ENCODE measurements around the gene ARHGEF1.

The ARHGEF1 gene

DNA sequence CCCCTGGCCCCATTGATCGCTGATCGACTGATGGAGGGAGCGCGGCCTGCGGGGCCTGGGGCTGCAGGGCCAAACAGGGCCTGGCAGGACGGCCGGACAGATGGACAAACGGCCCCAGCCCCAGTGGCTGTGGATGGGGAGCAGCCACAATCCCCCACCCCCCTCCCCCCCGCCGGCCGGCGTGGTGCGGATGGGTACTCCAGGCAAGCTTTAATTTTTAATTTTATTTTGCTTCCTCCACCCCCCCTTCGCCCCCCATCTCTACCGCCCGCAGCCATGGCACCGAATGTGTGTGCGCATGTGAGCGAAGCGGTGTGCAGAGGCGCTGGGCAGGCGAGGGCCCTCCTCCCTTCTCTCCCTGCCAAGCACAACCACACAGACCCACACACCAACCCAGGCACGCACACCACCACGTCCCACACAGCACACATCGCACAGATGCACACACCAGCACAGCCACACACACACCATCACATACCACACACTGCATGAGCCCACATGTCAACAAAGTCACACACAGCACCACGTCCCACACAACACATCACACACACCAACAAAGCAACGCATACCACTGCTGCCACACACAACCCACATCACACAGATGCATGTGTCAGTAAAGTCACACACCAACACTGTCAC, 32.9 kb downstream of the ARHGEF1 start:
- in situ Hi-C loops (cut with MboI; ENCODE audit: low sequenced_read_pairs): no loop called here

DNA sequence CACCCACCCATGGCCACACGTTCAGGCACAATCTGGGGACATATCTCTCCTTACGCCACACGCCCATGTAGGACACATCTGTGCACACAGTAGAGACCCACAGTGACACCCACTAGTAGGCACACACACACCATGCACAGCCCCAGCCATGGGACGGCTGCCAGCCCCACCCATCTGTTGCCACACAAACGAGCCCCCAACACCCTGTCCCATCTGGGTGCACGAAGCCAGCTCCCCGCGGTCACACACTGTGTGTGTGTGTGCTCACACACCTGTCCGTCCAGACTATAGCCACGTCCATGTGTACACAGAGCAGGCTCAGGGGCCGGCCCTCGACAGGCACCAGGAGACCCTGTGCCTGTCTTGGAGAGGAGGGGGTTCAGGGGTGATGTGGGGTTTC, 34.7 kb downstream of the ARHGEF1 start:
- in situ Hi-C loops (cut with MboI; ENCODE audit: low sequenced_read_pairs): no loop called here

DNA sequence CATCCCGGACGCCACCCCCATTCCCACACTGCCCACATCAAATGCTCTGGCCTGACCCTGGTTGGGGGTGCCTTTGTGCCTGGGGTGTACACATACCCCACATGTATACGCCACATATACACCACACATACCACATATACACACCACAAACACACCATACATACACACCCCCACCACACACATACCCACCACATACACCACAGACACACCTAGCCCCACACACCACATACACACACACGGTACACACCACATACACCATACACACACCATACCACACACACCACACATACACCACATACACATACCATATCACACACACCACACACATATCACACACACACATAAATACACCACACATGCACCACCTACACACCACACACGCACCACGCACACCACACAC, 35.1 kb downstream of the ARHGEF1 start:
- in situ Hi-C loops (cut with MboI; ENCODE audit: low sequenced_read_pairs): no loop called here

DNA sequence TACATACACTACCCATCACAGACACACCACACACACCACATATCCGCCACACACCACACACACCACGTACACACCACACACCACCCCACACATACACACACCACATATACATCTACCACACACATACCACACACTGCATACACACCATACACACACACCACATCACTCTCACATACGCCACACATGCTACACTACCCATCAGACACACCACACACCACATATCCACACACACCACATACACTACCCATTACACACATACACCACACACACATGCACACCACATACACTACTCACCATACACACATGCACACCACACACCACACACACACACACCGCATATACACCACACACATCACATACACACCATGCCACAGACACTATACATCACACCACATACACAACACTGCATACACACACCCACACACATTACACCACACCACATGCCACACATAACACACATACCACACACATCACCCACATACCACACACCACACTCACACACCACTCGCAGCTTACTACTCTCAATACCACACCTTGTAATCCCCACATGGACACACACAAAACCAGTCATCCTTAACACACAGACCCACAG, 35.8 kb downstream of the ARHGEF1 start:
- in situ Hi-C loops (cut with MboI; ENCODE audit: low sequenced_read_pairs): no loop called here

DNA sequence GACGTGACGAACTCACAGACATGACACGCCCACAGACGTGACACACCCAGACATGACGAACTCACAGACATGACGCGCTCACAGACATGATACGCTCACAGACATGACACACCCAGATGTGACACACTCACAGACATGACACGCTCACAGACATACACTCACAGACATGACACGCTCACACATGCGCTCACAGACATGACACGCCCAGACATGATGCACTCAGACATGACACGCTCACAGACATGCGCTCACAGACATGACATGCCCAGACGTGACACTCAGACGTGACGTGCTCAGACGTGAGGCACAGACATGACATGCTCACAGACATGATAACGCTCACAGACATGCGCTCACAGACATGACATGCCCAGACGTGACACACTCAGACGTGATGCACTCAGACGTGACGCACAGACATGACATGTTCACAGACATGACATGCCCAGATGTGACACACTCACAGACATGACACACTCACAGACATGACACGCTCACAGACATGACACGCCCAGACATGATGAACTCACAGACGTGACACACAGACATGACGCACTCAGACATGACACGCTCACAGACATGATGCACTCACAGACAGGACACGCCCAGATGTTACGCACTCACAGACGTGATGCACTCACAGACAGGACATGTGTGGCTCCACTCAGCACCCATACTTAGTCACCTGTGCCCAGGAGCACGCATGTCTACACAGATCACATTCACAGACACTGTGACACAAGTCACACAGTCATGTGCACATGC, 37.1 kb downstream of the ARHGEF1 start:
- in situ Hi-C loops (cut with MboI; ENCODE audit: low sequenced_read_pairs): no loop called here

DNA sequence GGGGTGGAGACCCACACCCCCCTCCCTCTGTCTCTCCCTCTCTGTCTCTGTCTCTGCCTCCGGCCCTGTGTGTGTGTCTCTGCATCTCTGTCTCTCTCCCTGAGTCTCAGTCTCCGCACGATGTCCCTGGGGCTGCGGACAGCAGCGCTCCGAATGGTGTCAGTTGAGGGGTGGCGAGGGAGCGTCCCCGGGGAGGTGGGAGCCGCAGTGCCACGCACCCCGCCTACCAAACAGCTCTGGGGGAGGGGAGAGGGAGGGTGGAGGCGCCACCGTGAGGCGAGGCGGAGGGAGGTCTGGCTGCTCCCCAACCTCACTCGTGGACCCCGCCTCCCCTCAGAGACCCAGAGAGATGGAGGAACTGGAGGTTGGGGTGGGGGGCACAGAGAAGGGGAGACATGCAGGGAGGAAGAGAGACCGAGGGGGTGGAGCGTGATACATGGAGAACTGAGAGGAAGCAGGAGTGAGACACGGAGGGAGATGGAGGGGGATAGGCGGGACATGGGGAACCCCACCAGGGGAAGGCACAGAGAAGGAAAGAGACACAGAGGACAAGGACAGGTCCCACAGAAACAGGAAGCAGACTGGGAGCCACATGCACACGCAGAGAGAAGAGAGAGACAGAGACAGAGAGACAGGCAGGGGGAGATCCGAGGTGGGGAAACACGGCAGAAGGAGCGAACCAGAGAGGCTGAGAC, 38.0 kb downstream of the ARHGEF1 start:
- in situ Hi-C loops (cut with MboI; ENCODE audit: low sequenced_read_pairs): no loop called here

DNA sequence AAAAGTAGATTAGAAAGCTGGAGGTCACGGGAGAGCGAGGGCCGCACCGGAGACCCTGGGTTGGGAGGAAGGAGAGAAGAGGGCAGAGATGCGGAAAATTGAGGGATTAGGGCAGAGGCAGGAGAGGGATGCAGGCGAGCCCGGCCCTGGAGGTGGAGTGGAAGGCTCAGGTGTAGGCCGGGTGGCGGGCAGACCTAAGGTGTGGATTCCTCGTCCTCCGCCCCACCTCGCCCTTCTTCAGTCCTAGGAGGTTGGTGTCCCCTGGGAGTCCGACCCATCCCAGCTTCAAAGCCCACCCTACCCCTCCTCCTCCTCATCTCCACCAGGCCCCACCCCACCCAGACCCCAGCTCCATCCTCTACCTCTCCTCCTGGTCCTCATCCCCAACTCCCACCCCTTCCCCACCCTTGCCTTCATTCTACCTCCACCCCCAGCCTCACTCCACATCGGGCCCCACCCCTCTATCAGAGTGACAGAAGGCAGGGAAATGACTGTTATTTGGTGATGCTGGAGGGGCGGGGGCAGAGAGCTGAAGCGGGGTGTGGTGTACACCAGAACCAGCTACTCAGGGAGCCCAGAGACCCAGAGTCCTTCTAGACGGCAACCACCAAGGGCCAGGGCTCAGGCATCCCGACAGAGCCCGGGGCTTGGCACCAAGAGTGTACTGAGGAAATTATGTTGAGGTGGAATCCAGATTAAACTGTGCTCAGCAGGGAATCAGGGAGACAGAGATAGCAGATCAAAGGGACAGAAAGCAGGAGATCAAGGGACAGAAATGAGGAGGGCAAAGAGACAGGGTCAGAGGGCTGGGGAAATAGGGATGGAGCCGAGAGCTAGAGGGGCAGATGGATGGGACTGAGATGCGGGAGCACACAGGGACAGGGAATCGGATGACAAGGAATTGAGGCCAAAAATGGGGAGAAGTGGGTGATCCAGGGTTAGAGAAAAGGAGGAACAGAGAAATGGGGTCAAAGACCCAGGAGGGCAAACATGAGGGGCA, 38.9 kb downstream of the ARHGEF1 start:
- in situ Hi-C loops (cut with MboI; ENCODE audit: low sequenced_read_pairs): no loop called here

DNA sequence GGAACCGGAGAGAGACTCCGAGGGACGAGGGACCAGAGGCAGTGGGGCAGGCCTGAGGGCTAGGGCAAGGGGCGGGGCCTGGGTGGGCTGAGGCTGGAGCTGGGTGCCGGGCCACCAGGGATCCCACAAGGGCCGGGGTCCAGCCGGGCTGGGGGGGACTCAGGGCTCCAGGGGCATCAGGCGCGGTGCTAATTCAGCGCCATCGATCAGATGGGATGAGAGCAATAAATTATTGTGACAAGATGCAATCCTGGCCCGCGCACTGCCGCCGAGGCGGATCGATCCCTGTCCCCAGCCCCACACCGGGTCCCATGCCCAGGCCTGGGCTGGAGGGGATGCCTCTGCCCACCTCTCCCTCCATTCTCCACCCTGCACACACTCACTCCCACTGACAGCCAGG, 39.6 kb downstream of the ARHGEF1 start:
- in situ Hi-C loops (cut with MboI; ENCODE audit: low sequenced_read_pairs): no loop called here

DNA sequence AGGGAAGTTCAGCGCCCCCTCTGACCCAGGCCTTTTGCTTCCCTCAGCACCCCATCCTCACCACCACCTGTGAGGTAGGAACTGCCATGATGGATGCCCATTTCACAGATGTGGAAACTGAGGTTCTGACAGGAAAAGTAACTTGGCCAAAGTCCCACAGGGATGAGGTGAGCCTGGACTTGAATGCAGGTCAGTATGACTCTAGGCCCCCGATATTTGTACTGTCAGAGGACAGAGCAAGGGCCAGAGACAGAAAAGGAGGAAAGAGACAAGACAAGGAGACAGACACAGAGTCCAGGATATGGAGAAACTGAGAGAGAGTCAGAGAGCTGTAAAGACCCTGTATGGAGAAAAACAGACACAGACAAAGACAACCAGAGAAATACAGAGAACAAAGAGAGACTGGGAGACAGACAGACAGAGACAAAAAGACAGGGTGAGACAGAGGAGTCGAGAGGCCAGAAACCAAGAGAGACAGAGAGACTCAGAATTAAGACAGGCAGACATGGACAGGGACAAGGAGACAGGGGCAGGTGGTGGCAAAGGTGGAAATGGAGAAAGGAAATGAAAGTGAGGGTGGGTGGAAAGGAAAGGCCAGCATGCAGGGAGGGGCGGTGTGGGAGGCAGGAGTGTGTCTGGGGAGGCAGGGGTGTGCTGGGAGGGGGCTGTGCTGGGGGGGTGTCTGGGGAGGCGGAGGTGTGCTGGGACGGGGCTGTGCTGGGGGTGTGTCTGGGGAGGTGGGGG, 40.2 kb downstream of the ARHGEF1 start:
- in situ Hi-C loops (cut with MboI; ENCODE audit: low sequenced_read_pairs): no loop called here

DNA sequence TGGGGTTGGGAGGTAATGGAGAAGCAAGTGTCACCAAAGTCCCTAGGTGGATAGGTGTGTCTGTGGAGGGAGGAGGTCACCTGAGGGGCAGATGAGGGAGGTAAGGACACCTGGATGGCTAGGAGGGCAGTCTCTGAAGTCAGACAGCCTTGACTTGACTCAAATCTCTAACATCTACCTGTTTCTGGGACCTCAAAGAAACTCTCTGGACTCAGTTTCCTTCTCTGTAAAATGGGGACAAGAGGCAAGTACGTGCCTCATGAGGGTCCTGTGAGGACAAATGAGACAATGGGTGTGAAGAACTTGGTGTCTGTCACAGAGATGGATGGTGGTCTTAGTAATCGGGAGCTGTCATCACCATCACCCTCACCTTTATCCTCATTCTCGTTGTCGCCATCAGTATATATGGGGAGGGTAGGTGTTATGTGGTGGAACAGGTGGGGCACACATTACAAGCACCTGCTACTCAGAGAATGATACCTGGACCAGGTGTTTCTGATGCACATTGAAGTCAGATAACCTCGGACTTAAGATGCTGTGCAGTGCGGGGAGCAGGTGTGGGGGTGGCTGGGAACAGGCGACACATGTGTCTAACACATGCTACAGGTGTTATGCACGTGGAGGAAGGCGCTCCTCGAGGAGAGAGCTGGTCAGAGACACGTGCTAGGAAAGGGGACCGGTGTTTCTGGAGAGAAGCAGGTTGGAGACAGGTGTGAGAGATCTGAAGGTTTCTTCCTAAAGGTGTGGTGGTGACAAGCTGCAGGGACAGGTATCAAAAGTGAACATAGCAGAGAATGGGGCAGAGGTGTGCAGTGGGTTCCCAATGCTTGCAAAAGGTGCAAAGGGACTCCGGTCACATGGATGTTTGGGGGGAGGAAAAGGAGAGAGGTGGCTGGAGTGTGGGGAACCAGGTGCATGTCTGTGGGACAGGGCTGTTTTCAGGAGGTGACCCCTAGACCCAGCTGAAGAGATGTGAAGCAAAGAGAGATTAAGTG, 41.5 kb downstream of the ARHGEF1 start:
- in situ Hi-C loops (cut with MboI; ENCODE audit: low sequenced_read_pairs): no loop called here

DNA sequence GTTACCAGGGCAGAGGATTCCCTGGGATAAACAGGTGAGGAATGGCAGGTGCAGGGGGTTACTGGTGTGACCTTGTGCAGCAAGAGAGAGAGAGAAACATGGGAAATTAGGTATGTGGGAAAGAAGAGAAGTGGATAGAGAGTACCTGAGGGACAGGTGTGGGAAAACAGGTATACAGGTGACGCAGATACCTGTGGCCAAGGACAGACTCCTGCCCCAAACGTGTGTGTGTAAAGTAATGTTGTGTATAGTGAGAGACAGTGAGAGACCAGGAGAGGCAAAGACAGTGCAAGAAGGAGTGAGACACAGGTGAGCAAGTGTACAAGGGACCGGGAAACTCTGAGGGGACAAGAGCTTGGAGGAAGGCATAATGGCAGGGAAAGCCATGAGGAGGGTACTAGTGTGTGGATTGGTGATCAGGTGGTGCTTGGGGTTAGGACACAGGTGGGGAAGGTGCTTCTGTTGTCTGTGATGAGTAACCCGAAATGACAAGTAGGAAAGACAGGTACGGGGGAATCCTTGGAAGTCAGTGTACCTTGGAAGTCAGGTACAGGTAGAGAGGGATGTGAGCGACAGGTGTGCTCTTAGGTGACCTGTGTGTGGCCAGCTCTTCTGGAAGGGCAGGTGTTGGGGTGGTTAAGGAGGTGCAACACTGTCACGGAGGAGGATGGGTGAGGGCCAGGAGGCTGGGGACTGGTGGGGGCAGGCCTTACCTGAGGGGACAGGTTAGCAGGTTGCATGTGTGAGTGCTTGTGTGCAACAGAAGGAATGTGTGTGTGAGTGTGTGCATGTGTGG, 42.4 kb downstream of the ARHGEF1 start:
- in situ Hi-C loops (cut with MboI; ENCODE audit: low sequenced_read_pairs): no loop called here

DNA sequence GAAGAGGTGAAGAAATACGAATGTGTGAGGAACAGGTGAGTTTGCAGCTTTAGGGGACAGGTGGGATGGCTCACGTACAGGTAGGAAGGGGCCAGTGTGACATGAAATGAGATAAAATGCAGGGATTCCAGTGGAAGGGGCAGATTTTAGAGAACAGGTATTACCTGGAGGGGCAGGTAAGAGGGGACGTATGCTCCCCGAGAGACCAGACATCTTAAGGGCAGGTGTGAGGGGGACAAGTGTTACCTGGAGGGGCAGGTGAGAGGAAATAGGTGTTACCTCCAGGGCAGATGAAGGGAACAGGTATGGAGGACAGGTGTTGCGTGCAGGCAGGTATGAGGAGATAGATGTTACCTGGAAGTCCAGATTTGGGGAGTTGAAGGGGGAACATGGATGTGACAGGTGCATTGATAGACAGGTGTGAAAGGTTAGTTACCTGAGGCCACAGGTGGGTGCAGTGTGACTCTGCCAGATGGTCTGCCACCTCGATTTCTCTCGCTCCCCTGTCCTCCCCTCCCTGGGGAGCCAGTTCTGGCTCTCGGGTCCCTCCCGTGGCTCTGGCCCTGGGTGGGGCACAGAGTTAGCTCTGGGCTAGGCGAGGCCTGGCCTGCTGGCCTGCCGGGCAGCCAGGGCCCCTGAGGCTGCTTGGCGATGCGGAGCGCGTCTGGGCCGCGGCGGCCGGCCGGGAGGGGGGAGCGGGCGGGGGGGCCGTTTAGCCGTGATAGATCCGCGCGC, 43.2 kb downstream of the ARHGEF1 start:
- in situ Hi-C loops (cut with MboI; ENCODE audit: low sequenced_read_pairs): no loop called here

DNA sequence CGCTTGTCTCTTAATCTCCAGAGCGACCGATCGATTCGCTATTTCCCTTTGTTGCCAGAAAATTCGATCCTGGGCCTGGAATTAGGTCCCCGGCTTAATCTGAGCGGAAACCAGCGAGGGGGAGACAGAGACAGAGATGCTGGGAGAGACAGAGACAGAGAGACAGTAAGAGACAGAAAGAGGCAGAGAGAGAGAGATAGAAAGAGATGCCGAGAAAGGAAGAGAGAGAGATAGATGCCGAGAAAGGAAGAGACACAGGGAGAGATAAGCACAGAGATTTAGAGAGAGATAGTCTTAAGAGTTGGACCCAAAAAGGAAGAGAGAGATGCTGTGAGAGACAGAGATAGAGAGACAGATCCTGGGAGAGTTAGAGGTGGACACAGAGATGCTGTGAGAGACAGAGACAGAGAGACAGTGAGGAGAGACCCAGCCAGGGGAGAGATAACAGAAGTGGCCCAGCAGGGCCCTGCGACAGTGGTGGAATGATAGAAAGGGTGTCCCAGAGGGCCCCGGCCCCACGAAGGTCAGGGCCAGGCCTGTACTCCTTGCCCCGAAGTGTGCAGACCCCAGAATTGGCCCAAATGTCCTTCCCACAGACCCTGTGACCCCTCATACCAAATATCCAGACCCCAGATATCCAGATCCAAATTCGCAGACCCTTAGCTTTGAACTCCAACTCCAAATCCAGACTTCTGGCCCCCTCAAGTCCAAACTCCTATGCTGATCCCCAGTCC, 43.9 kb downstream of the ARHGEF1 start:
- in situ Hi-C loops (cut with MboI; ENCODE audit: low sequenced_read_pairs): no loop called here

DNA sequence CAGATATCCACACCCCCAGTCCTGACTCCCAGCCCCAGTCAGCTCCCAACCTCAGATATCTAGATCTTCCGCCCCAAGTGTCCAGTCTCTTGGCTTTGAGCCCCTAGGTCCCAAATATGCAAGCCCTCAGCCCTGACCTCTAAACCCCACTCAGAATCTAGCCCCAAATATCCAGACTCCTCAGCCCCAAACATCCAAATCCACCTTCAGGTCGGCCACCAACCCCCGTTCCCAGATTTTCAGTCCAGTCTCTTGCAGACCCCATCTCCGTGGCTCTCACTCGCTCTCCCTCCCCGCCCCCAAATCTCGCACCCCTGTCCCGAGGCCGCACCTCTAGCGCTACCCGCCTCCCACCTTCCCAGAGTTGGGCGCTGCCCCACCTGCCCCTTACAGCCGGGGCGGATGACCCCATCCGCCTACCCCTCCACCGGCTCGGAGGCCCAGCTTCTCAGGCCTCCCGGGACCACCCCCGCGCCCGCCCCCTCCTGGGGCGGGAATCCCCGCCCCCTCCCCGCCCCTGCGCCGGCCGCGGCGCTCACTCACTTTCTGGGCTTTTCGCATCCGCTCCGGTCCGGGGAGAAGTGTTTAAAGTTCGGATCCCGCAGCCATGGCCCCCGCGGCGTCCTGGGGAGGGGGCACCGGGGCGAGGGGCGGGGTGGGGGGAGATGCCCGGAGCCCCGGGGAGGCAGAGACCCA, 44.7 kb downstream of the ARHGEF1 start:
- in situ Hi-C loops (cut with MboI; ENCODE audit: low sequenced_read_pairs): no loop called here

DNA sequence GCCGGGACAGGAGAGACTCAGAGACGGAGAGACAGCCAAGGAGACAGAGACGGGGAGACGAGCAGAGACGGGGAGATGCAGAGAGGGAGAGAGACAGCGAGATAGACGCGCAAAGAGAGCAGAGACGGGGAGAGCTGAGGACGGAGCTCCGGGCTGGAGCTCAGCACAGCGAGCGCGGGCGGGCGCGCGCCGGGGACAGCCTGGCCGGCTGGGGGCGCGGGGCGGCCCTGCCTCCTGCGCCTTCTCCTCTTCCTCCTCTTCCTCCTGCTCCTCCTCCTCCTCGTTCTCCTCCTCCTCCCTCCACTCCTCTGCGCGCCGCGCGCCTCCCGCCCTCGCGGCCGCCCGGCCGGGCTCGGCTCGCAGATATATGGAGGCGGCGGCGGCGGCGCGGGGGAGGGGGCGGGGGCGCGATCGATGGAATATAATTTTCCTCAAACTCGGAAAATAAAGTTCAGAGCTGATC, 45.3 kb downstream of the ARHGEF1 start, which contains the start of gene ERFL:
ERFL (minus strand) TSS at position 229 of the 463 bp plus-strand sequence. CDS start 15,530 bp downstream, outside the sequence.
- in situ Hi-C loops (cut with MboI; ENCODE audit: low sequenced_read_pairs): no loop called here
